Prostate gland (tissue), 2 donors: ENCODE measurements around the gene PLCB3. TPM values are rescaled to one million over a fixed set of nuclear protein-coding genes. Genes with fewer than 3 reads are reported as not detected.
A peak's percentile ranks its signal among the peaks of the same experiment; 100 is the strongest.

Experiments used
- DNase-seq: peaks from one replicate; pipeline ENCODE4 v3.0.0-alpha.2; 2019; ENCODE audit warnings: low spot score
- H3K27ac ChIP-seq, 2 donors: fragments of 200-600 bp; sonication (generic); 2 replicates each; pipeline ENCODE4 v1.5.1; 2017 to 2019
- H3K27me3 ChIP-seq: fragments of 200-600 bp; sonication (generic); replicated peaks from 2 replicates; pipeline ENCODE4 v1.5.1; 2019; ENCODE audit not compliant: insufficient read depth
- H3K36me3 ChIP-seq, 2 donors: fragments of 200-600 bp; sonication (generic); 1 replicate in 1 of 2; 2 replicates in 1 of 2; pipeline versions ENCODE4 v1.5.1 to v1.8.1; 2017 to 2019
- H3K4me1 ChIP-seq: fragments of 200-600 bp; sonication (generic); replicated peaks from 2 replicates; pipeline ENCODE4 v1.5.1; 2019
- H3K4me3 ChIP-seq, 2 donors: fragments of 200-600 bp; sonication (generic); 2 replicates each; pipeline ENCODE4 v1.5.1; 2017 to 2019
- H3K9me3 ChIP-seq: fragments of 200-600 bp; sonication (generic); 2 replicates; pipeline ENCODE4 v1.5.1; 2017
- POLR2A ChIP-seq: fragments of 450-650 bp; IDR thresholded peaks from one replicate; pipeline ENCODE4 v1.6.1; 2016; ENCODE audit warnings: antibody characterized with exemption, mild to moderate bottlenecking
- POLR2AphosphoS5 ChIP-seq: sonication (generic); formaldehyde crosslinking; IDR thresholded peaks from one replicate; pipeline ENCODE4 v1.6.1; 2017; ENCODE audit warnings: antibody characterized with exemption
- WGBS: methylation state at CpG from one replicate; pipeline ENCODE4 v1.1.5; 2018; 5-methylcytosine and 5-hydroxymethylcytosine counted together
- intact Hi-C: fragments of 100-400 bp; cut with DNase I; formaldehyde crosslinking; loops from one replicate; pipeline ENCODE4 v1.14.2; 2022
- total RNA-seq, 2 donors: library from RNA; depleted of rRNA; stranded (reverse); fragments of >200 nt; gene quantifications; one replicate each; pipeline ENCODE4 v1.1.0, GENCODE V29; 2016
- TF ChIP-seq, protein P1 (sequence below), 4 experiments: fragments of 200-600 bp in 2 of 4; fragments of 450-650 bp in 2 of 4; sonication (generic) in 2 of 4; IDR thresholded peaks; 1 replicate in 3 of 4; 2 replicates in 1 of 4; pipeline ENCODE4 v1.5.1; 2016 to 2019; ENCODE audit warnings: antibody characterized with exemption in 4 of 4, mild to moderate bottlenecking in 2 of 4, moderate library complexity in 2 of 4

PLCB3 gene
- total RNA-seq, 2 donors from 2014 or later, result 26.3 to 43.1 TPM

DNA sequence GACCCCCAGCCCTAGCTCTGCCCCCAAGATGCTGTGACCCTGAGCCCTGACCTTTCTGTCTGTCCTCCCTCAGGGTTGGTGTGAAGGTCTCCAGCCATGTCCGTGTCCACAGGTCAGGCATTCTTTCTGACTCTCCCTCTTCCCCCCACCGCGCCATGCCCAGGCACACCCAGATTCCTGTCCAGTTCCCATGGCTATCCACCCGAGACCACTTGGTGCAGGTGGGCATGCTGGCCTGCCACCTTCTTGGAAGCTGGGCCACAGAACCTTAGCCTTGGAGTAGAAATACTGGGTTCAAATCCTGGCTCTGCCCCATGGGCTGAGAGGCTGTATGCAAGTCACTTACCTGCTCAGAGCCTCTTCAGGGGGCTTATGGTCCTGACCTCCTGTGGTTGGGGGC lies 2.3 kb upstream of the PLCB3 start:
- no peaks in the 10 kb centered on the region for H3K27me3 ChIP-seq
- H3K4me1 ChIP-seq, result peaks cover 22% of the 10 kb centered on the region
- no peak overlapping the region for H3K27ac ChIP-seq
- no peaks in the 10 kb centered on the region for H3K36me3 ChIP-seq
- no peak overlapping the region for H3K4me3 ChIP-seq
- intact Hi-C loops, result no loop called here
- no peak for TF ChIP-seq POLR2AphosphoS5
- TF ChIP-seq POLR2A, result no peak
- TF ChIP-seq, protein P1, sequence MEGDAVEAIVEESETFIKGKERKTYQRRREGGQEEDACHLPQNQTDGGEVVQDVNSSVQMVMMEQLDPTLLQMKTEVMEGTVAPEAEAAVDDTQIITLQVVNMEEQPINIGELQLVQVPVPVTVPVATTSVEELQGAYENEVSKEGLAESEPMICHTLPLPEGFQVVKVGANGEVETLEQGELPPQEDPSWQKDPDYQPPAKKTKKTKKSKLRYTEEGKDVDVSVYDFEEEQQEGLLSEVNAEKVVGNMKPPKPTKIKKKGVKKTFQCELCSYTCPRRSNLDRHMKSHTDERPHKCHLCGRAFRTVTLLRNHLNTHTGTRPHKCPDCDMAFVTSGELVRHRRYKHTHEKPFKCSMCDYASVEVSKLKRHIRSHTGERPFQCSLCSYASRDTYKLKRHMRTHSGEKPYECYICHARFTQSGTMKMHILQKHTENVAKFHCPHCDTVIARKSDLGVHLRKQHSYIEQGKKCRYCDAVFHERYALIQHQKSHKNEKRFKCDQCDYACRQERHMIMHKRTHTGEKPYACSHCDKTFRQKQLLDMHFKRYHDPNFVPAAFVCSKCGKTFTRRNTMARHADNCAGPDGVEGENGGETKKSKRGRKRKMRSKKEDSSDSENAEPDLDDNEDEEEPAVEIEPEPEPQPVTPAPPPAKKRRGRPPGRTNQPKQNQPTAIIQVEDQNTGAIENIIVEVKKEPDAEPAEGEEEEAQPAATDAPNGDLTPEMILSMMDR (IDR thresholded peaks at IDR 0.05), result no peak
- no peaks in the 10 kb centered on the region for H3K9me3 ChIP-seq
- whole genome bisulfite sequencing, result 97% methylated on average over 4 of the region's 4 CpGs
- no peak for DNase-seq

DNA sequence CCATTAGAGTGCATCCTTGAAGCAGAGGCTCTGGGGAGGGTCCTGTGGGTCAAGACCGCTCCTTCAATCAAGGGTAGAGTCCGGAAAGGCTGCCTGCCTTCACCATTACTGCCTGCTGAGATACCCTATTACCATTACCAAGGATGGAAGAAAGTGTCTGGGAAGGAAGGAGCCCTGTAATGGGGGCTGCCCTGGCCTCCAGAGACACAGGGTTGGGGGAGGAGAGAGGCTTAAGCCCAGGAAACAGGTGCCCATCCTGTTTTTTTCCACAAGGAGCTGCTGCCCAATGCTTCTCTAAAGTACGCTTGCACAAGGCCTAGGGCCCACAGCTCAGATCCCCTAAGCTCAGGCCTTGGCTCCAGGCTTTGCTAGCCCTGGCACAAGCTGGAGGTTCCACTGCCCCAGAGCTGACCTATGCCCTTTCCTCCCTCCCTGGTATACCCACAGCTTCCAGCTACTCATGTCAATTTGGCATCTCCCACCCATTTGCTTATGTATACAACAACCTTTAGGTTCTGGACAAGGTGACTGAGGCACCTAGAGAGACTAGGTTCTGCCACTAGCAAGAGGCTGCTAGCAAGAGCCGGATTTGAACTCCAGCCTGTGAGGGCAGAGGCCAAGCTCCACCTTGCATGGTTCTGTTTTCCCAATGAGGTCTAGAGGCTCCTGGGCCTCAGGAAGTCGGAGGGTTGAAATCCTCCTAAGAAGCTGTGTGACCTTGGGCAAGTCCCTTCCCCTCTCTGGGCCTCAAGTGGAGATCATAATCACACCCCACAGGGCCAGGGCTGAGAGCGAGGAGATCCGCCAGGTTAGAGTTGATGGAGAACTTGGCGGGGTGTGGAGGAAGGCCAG lies 1.5 kb upstream of the PLCB3 start:
- Histone ChIP-seq H3K4me3 (no peak overlapping the region), H3K27me3 (no peaks in the 10 kb centered on the region), H3K4me1 (peaks cover 22% of the 10 kb centered on the region), H3K36me3 (no peaks in the 10 kb centered on the region), H3K27ac (no peak overlapping the region), H3K9me3 (no peaks in the 10 kb centered on the region)
- intact Hi-C loops, result loop anchor here (5.0 kb wide), 1 partner anchor 53 kb away; the partner anchor contains the start of gene CATSPERZ
- WGBS, result 91% methylated on average over 8 of the region's 8 CpGs
- TF ChIP-seq POLR2AphosphoS5 (no peak), POLR2A (no peak)
- TF ChIP-seq, protein P1 (IDR thresholded peaks at IDR 0.05), result no peak
- DNase-seq, result no peak

DNA sequence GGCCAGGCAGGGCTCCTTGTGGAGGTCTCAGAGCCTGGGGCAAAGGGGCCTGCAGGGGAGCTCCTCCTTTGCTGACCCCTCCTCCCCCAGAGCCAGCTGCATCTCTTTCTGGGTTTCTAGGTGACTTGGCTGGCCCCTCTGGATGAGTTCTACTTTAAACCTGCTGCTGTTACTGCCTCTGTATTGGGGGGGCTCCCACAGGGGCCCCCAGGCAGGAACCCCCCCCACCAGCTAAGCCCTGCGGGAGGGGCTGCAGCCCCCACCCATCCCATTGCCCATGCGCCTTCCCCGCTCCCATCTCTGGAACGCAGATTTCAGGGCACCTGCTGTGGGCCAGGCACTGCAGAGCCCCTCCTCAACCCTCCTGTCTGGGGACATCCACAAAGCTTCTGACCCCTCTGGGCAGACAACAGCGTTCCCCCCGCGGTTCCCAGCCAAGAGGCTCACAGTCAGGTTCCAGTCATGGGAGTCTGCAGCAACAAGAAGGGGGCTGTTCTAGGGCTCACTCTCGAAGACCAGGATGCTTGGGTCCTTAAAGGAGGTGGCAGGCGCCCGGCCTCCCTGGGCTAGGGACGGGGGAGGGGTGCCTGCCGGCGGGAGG lies 815 bp upstream of the PLCB3 start:
- WGBS, result 24% methylated on average over 13 of the region's 13 CpGs
- DNase-seq, result no peak
- H3K27ac ChIP-seq, result peak overlapping the region in 1 of 2 donors; percentile 83
- H3K4me1 ChIP-seq, result peaks cover 16% of the 10 kb centered on the region
- no peaks in the 10 kb centered on the region for H3K27me3 ChIP-seq
- H3K4me3 ChIP-seq, result peak overlapping the region; percentile 73 to 90
- H3K9me3 ChIP-seq, result no peaks in the 10 kb centered on the region
- no peaks in the 10 kb centered on the region for H3K36me3 ChIP-seq
- TF ChIP-seq, protein P1 (IDR thresholded peaks at IDR 0.05), result no peak
- intact Hi-C loops, result loop anchor here (5.0 kb wide), 1 partner anchor 52 kb away; the partner anchor contains the start of gene CATSPERZ

DNA sequence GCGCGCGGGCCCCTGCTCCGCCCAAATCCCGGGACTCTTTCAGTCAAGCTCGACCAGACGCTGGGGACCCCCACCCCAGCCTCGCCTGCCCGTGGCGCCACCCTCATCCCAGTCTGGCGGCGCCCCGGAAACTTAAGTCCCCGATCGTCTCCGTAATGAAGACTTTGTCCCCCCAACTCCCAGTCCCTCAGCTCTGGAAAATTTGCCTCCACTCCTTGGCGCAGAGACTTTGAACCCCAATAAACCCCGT lies 348 bp downstream of the PLCB3 start:
- Histone ChIP-seq H3K36me3 (no peaks in the 10 kb centered on the region), H3K27me3 (no peaks in the 10 kb centered on the region), H3K9me3 (no peaks in the 10 kb centered on the region), H3K4me1 (peaks cover 11% of the 10 kb centered on the region), H3K27ac (peak overlapping the region; percentile 70 to 83), H3K4me3 (peak overlapping the region; percentile 73 to 90)
- no peak for DNase-seq
- TF ChIP-seq POLR2AphosphoS5, result no peak
- no peak for TF ChIP-seq POLR2A
- TF ChIP-seq, protein P1 (IDR thresholded peaks at IDR 0.05), result no peak
- intact Hi-C loops, result loop anchor here (5.0 kb wide), 1 partner anchor 51 kb away; the partner anchor contains the start of gene CATSPERZ
- under 1% methylated on average over 18 of the region's 18 CpGs for WGBS
